HepG2 (cell line): ENCODE data around the gene TOP2A. TPM values are rescaled to one million over a fixed set of nuclear protein-coding genes. Genes with fewer than 3 reads are reported as not detected.

ENCODE experiments used
- AHDC1 ChIP-seq: sonication (generic); formaldehyde crosslinking; IDR thresholded peaks from 2 replicates; pipeline ENCODE4 v1.5.1; 2020; ENCODE audit warnings: mild to moderate bottlenecking, missing genetic modification reagents, borderline replicate concordance
- KLF6 ChIP-seq: IDR thresholded peaks from 2 replicates; pipeline ENCODE4 v1.8.0; 2016; ENCODE audit warnings: missing biosample characterization, missing genetic modification reagents
- NPAS2 ChIP-seq: sonication (generic); formaldehyde crosslinking; IDR thresholded peaks from 2 replicates; pipeline ENCODE4 v1.8.0; 2022; ENCODE audit warnings: mild to moderate bottlenecking, missing genetic modification reagents, borderline replicate concordance
- RARA ChIP-seq: IDR thresholded peaks from 2 replicates; pipeline ENCODE4 v1.6.1; 2016; ENCODE audit warnings: missing genetic modification reagents, missing compliant biosample characterization
- SAFB2 ChIP-seq: sonication (generic); formaldehyde crosslinking; IDR thresholded peaks from 2 replicates; pipeline ENCODE4 v1.5.1; 2020; ENCODE audit warnings: missing genetic modification reagents, low read depth, mild to moderate bottlenecking, borderline replicate concordance
- ZNF431 ChIP-seq: sonication (generic); formaldehyde crosslinking; IDR thresholded peaks from 2 replicates; pipeline ENCODE4 v1.9.0; 2022; ENCODE audit warnings: missing genetic modification reagents, low read depth, mild to moderate bottlenecking, borderline replicate concordance
- polyA plus RNA-seq, 8 experiments: library from polyadenylated mRNA; depleted of rRNA in 3 of 8; stranded (reverse) in 7 of 8; unstranded in 1 of 8; fragments of >200 nt; fragmentation: Illumina TruSeq in 4 of 8; extraction: Trizol in 4 of 8; gene quantifications; 2 replicates each; pipeline versions ENCODE4 v1.2.1 to v1.2.3, GENCODE V29; 2011 to 2016; ENCODE audit warnings: low read depth in 4 of 8, missing spikeins in 1 of 8, mixed read lengths in 1 of 8; ENCODE audit not compliant: insufficient read depth in 1 of 8
- total RNA-seq, 5 experiments: library from RNA; depleted of rRNA; stranded (reverse); fragments of >200 nt; fragmentation: Illumina TruSeq; extraction: Trizol; gene quantifications; 2 replicates each; pipeline ENCODE4 v1.2.3, GENCODE V29; 2016; ENCODE audit warnings: low read depth in 1 of 5
- TF ChIP-seq, protein P1 (sequence below): sonication (generic); formaldehyde crosslinking; IDR thresholded peaks from 2 replicates; pipeline ENCODE4 v1.5.0; 2020; ENCODE audit warnings: missing genetic modification reagents, mild to moderate bottlenecking, borderline replicate concordance
- TF ChIP-seq, protein P2 (sequence below): sonication (generic); formaldehyde crosslinking; IDR thresholded peaks from 2 replicates; pipeline ENCODE4 v1.5.0; 2020; ENCODE audit warnings: mild to moderate bottlenecking, missing genetic modification reagents
- TF ChIP-seq, protein P3 (sequence below): sonication (generic); formaldehyde crosslinking; IDR thresholded peaks from 2 replicates; pipeline ENCODE4 v1.9.0; 2021; ENCODE audit warnings: mild to moderate bottlenecking, missing genetic modification reagents

TOP2A gene
- total and polyA plus RNA-seq, 2 of the 13 experiments (the other 11 are each of a cell fraction or from before 2014, with no cell fraction given): 108 to 327 TPM

GRCh38 chr17:40419559-40420331 is 2.0 kb upstream of the TOP2A start (continued):
- TF ChIP-seq AHDC1 (peak; percentile 81; the same call in 1 of the 2 replicates), NPAS2 (CRISPR knock-in tag) (no peak), RARA (CRISPR knock-in tag) (peak; percentile 89), KLF6 (CRISPR knock-in tag) (peak; percentile 50; the same call in 1 of the 2 replicates), SAFB2 (CRISPR knock-in tag) (no peak), ZNF431 (CRISPR knock-in tag) (no peak)
- TF ChIP-seq, protein P1, sequence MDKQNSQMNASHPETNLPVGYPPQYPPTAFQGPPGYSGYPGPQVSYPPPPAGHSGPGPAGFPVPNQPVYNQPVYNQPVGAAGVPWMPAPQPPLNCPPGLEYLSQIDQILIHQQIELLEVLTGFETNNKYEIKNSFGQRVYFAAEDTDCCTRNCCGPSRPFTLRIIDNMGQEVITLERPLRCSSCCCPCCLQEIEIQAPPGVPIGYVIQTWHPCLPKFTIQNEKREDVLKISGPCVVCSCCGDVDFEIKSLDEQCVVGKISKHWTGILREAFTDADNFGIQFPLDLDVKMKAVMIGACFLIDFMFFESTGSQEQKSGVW (CRISPR knock-in tag): no peak
- TF ChIP-seq, protein P2, sequence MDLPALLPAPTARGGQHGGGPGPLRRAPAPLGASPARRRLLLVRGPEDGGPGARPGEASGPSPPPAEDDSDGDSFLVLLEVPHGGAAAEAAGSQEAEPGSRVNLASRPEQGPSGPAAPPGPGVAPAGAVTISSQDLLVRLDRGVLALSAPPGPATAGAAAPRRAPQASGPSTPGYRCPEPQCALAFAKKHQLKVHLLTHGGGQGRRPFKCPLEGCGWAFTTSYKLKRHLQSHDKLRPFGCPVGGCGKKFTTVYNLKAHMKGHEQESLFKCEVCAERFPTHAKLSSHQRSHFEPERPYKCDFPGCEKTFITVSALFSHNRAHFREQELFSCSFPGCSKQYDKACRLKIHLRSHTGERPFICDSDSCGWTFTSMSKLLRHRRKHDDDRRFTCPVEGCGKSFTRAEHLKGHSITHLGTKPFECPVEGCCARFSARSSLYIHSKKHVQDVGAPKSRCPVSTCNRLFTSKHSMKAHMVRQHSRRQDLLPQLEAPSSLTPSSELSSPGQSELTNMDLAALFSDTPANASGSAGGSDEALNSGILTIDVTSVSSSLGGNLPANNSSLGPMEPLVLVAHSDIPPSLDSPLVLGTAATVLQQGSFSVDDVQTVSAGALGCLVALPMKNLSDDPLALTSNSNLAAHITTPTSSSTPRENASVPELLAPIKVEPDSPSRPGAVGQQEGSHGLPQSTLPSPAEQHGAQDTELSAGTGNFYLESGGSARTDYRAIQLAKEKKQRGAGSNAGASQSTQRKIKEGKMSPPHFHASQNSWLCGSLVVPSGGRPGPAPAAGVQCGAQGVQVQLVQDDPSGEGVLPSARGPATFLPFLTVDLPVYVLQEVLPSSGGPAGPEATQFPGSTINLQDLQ (CRISPR knock-in tag): no peak
- TF ChIP-seq, protein P3, sequence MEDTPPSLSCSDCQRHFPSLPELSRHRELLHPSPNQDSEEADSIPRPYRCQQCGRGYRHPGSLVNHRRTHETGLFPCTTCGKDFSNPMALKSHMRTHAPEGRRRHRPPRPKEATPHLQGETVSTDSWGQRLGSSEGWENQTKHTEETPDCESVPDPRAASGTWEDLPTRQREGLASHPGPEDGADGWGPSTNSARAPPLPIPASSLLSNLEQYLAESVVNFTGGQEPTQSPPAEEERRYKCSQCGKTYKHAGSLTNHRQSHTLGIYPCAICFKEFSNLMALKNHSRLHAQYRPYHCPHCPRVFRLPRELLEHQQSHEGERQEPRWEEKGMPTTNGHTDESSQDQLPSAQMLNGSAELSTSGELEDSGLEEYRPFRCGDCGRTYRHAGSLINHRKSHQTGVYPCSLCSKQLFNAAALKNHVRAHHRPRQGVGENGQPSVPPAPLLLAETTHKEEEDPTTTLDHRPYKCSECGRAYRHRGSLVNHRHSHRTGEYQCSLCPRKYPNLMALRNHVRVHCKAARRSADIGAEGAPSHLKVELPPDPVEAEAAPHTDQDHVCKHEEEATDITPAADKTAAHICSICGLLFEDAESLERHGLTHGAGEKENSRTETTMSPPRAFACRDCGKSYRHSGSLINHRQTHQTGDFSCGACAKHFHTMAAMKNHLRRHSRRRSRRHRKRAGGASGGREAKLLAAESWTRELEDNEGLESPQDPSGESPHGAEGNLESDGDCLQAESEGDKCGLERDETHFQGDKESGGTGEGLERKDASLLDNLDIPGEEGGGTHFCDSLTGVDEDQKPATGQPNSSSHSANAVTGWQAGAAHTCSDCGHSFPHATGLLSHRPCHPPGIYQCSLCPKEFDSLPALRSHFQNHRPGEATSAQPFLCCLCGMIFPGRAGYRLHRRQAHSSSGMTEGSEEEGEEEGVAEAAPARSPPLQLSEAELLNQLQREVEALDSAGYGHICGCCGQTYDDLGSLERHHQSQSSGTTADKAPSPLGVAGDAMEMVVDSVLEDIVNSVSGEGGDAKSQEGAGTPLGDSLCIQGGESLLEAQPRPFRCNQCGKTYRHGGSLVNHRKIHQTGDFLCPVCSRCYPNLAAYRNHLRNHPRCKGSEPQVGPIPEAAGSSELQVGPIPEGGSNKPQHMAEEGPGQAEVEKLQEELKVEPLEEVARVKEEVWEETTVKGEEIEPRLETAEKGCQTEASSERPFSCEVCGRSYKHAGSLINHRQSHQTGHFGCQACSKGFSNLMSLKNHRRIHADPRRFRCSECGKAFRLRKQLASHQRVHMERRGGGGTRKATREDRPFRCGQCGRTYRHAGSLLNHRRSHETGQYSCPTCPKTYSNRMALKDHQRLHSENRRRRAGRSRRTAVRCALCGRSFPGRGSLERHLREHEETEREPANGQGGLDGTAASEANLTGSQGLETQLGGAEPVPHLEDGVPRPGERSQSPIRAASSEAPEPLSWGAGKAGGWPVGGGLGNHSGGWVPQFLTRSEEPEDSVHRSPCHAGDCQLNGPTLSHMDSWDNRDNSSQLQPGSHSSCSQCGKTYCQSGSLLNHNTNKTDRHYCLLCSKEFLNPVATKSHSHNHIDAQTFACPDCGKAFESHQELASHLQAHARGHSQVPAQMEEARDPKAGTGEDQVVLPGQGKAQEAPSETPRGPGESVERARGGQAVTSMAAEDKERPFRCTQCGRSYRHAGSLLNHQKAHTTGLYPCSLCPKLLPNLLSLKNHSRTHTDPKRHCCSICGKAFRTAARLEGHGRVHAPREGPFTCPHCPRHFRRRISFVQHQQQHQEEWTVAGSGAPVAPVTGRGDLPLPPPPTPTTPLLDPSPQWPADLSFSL (CRISPR knock-in tag): no peak
